Placental epithelial cell (primary cell): ENCODE data around the gene PPFIA3. TPM values are rescaled to one million over a fixed set of nuclear protein-coding genes. Genes with fewer than 3 reads are reported as not detected.

Experiments used
- small RNA-seq: library from RNA; depleted of rRNA; stranded (forward); fragments of <200 nt; gene quantifications from one replicate; pipeline ENCODE3, GENCODE V24; 2012
- total RNA-seq: library from RNA; depleted of rRNA; stranded (reverse); fragments of >200 nt; gene quantifications from 2 replicates; pipeline ENCODE4 v1.2.3, GENCODE V29; 2012

The PPFIA3 gene
- total RNA-seq: 8.1 and 10.2 TPM in 2 replicates

DNA sequence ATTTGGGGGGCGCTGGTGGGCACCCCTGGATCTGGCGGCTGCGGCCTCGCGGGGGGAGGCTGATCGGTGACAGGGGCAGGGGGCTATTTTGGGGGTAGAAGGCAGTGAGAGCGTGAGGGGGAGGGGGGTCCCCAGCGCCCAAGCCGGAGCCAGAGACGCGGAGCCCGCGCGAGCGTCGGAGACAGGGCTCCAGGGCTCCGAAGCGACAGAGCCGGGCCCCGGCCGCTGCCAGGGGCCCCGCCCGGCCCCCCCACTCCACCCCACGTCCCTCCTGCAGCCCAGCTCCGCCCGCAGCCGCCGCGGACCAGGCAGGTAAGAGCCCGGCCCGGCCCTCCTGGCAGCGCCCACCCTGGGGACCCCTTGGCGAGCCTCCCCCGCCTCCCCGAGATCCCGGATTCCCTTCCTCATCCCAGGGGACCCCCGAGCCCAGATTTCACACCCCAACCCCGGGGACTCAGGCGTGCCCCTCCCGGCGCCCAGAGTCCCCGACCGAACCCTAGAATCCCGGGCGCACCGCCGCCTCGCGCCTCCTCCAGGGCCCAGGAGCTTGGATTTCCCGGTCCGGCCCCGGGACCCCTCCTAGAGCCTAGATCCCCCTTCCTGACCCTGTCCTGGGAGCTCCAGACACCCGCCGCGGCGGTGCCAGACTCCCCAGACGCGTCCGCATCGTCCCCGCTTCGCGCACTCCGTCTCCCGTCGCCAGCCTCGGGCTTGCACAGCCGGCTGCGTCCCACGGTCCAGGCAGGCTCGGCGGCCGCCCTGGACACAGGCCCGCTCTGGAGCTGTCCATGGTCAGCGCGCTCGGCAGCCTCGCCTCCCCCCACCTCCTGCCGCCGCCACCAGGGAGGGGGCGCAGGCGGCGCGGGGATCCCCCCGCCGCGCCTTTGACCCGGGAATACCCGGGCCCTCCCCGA lies at the start of gene PPFIA3:
Gene PPFIA3 (plus strand): TSS at position 134 of the 914 bp plus-strand sequence. CDS start 8,330 bp downstream, outside the sequence.

GRCh38 chr19:49085020-49085867 lies 34.1 kb upstream of the PPFIA3 start, which contains the start of gene SNRNP70:
SNRNP70 (plus strand) TSS chr19:49085451; CDS start chr19:49086415, 964 bp downstream.

GRCh38 chr19:49113762-49114629 lies 5.3 kb upstream of the PPFIA3 start, which contains the start of gene LIN7B:
LIN7B (plus strand) TSS chr19:49114370; CDS start chr19:49114405, 35 bp downstream.

DNA sequence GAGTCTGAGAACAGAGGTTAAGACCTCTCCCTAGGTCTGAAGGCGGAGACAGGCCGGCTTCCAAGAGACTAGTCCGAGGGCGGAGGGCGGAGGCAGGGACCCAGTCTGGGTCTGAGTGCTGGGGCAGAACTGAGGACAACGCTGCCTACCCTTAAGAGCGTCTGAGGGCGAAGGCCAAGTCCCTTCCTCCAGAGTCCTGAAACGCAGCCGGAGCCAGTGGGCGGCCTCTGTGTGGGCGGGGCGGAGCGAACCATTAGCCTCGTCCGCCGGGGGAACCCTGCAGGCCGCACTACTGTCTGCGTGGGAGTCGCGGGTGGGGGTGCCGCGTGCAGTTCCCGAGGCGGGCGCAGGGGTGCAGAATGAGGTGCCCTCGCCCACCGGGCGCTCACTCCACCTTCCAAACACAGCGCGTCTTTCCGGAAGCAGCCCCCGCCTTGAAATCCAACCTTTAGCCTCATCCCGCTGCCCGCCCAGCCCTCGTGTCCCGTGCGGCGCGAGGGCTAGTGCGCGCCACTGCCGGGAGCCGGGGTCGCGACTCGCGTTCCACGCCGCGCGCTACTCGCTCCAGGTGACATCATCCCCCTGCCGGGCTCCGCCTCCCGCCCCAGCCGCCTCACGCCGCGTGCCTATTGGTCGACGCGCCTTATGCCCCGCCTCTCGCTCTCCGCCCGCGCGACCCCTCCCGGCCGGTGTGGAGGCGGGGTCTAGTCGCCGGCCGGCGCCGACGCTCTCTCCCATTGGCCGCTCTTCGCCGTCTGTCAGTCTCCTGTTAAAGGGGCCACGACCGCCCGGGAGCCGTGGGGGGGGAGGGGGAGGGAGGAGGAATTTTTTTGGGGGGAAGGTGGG lies 556 bp upstream of the PPFIA3 start, which contains the start of gene C19orf73:
Gene C19orf73 (minus strand): TSS at position 579 of the 846 bp plus-strand sequence. CDS start 121 bp downstream, at position 458.

GRCh38 chr19:49155005-49155819 lies 35.9 kb downstream of the PPFIA3 start, which contains the start of gene HRC:
HRC (minus strand) TSS chr19:49155396; CDS start chr19:49155237, 159 bp downstream.

DNA sequence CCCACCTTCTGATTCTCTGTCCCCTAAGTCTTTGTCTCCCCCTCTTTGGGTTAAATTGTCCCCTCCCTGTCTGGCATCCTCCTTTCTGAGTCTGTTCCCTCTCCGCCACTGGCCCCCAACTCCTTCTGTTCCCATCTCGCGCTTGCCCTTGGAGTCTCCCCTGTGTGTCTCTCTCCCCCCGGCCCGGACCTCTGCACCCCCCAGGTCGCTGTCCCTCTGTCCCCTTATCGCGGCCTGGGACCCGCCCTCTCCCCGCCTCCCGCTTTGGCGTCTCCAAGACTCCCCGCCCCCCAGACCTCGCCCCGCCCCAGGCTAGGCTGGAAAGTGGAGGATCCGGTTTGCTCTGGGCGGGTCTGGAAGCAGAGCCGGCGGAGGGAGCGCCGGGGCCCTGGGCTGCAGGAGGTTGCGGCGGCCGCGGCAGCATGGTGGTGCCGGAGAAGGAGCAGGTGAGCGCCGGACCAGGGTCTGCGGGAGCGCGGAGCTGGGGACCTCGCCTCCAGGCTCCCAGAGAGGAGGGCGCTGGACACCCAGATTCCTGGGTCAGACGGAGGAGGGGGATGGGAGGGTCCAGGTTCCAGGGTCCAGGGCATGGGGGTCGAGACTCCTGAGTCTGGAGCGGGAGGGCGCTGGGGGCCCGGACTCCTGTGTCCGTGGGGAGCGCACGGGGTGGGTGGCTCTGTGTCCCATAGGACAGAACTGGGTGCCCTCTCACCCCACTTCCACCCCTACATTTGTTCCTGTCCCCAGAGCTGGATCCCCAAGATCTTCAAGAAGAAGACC lies 38.3 kb downstream of the PPFIA3 start, which contains the start of gene TRPM4:
Gene TRPM4 (plus strand): TSS at position 348 of the 780 bp plus-strand sequence. CDS start 75 bp downstream, at position 423.

Small RNA genes lying within 50 kb of the gene (small RNA-seq; reads per million reads assigned to genes)
- not detected for gene RN7SL708P

Other genes starting within 250 kb of the PPFIA3 start
- gene PPP1R15A, start 247.1 kb upstream of the PPFIA3 start, total RNA-seq: 28.7 and 75.8 TPM in 2 replicates
- gene TULP2, start 220.8 kb upstream of the PPFIA3 start, total RNA-seq: 0.22 and 0.79 TPM in 2 replicates
- gene NUCB1, start 219.2 kb upstream of the PPFIA3 start, total RNA-seq: 169 and 326 TPM in 2 replicates
- 1.2 TPM in 1 of 2 replicates, not detected in the other for gene DHDH, start 185.8 kb upstream of the PPFIA3 start, total RNA-seq
- gene BAX, start 164.7 kb upstream of the PPFIA3 start, total RNA-seq: 41.6 and 99.3 TPM in 2 replicates
- 1,769 and 2,040 TPM in 2 replicates for gene FTL, start 154.2 kb upstream of the PPFIA3 start, total RNA-seq
- gene GYS1, start 126.2 kb upstream of the PPFIA3 start, total RNA-seq: 66.0 and 128 TPM in 2 replicates
- gene RUVBL2, start 125.7 kb upstream of the PPFIA3 start, total RNA-seq: 108 and 286 TPM in 2 replicates
- not detected in 2 replicates for gene LHB, start 102.5 kb upstream of the PPFIA3 start, total RNA-seq
- not detected in 2 replicates for gene CGB3, start 95.2 kb upstream of the PPFIA3 start, total RNA-seq
- gene CGB2, start 87.7 kb upstream of the PPFIA3 start, total RNA-seq: not detected in 2 replicates
- not detected in 2 replicates for gene CGB1, start 82.6 kb upstream of the PPFIA3 start, total RNA-seq
- 0.39 TPM in 1 of 2 replicates, not detected in the other for gene CGB5, start 75.7 kb upstream of the PPFIA3 start, total RNA-seq
- 0.39 and 2.3 TPM in 2 replicates for gene CGB8, start 70.4 kb upstream of the PPFIA3 start, total RNA-seq
- gene CGB7, start 61.8 kb upstream of the PPFIA3 start, total RNA-seq: 2.2 and 4.7 TPM in 2 replicates
- gene NTF4, start 54.7 kb upstream of the PPFIA3 start, total RNA-seq: 6.7 and 20.8 TPM in 2 replicates
- gene KCNA7, start 46.8 kb upstream of the PPFIA3 start, total RNA-seq: under 0.01 TPM in 1 of 2 replicates, not detected in the other
- gene SNRNP70, start 34.1 kb upstream of the PPFIA3 start, total RNA-seq: 147 and 205 TPM in 2 replicates
- 5.1 and 13.0 TPM in 2 replicates for gene LIN7B, start 5.2 kb upstream of the PPFIA3 start, total RNA-seq
- gene C19orf73, start 401 bp upstream of the PPFIA3 start, total RNA-seq: 1.2 and 1.3 TPM in 2 replicates
- gene HRC, start 35.9 kb downstream of the PPFIA3 start, total RNA-seq: 0.11 and 0.39 TPM in 2 replicates
- 35.0 and 36.5 TPM in 2 replicates for gene TRPM4, start 38.2 kb downstream of the PPFIA3 start, total RNA-seq
- gene SLC6A16, start 205.6 kb downstream of the PPFIA3 start, total RNA-seq: under 0.01 TPM in 1 of 2 replicates, not detected in the other
- gene CD37, start 215.9 kb downstream of the PPFIA3 start, total RNA-seq: not detected in 2 replicates
- 5.1 and 18.8 TPM in 2 replicates for gene TEAD2, start 242.9 kb downstream of the PPFIA3 start, total RNA-seq
- 0.39 TPM in 1 of 2 replicates, not detected in the other for gene DKKL1, start 244.3 kb downstream of the PPFIA3 start, total RNA-seq